ENCODE results near the gene FHOD3. TPM values are rescaled to one million over a fixed set of nuclear protein-coding genes. Genes with fewer than 3 reads are reported as not detected.

Gene FHOD3
- total and polyA plus RNA-seq, 2 experiments from 2014 or later = 2.7 to 8.7 TPM

DNA sequence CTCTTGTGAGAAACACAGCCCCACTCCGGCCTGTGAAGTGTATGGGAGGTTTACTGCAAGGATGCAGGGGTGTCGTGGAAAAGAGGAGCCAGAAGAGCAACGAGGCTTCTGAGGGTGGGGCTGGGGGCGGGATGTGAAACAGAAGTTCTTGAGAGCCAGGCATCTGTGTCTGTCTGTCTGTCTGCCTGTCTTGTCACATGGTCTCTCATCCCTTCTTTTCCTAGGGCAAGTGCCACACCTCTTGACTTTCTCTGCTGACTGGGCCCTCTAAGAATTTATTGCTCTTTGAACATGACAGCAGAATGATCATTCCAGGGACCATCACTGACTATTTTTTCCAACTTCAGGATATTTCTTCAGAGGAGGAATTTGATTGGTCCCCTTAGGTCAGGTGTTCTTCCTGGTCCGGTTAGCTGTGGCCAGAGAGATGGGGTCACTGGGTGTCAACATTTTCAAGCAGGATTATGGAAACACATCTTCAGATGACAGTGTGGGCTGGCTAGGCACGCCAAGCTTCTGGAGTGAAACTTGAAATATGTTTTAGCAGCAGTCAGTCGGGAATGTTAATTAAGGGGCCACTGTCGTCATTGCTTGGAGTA is 131.0 kb downstream of the FHOD3 start:
- Mint-ChIP-seq H3K9me3 (no peaks in the 10 kb centered on the region), H3K27me3 (ENCODE audit: insufficient read depth, low read depth, poor library complexity) (no peaks in the 10 kb centered on the region), H3K36me3 (ENCODE audit: low read depth) (no peaks in the 10 kb centered on the region), H3K4me1 (no peaks in the 10 kb centered on the region), H3K4me3 (no peak overlapping the region), H3K27ac (no peak overlapping the region)
- Histone ChIP-seq H3K27me3 (ENCODE audit: insufficient read depth) (no peaks in the 10 kb centered on the region), H3K9me2 (ENCODE audit: insufficient read depth) (peaks cover 13% of the 10 kb centered on the region), H3K4me1 (ENCODE audit: insufficient read depth) (no peaks in the 10 kb centered on the region), H4K20me1 (replicated peaks; ENCODE audit: insufficient read depth) (no peaks in the 10 kb centered on the region), H3K27ac (ENCODE audit: low read depth) (no peak overlapping the region), H3F3A (replicated peaks; ENCODE audit: low read depth) (no peaks in the 10 kb centered on the region), H3K79me2 (replicated peaks; ENCODE audit: insufficient read depth) (no peaks in the 10 kb centered on the region), H3K4me3 (no peak overlapping the region), H2AFZ (no peak overlapping the region), H3K36me3 (ENCODE audit: insufficient read depth) (no peaks in the 10 kb centered on the region), H3K4me2 (no peak overlapping the region)
- TF ChIP-seq CREB1 (CRISPR knock-in tag; IDR thresholded peaks at IDR 0.05; ENCODE audit: low read depth) (no peak), EZH2 (IDR thresholded peaks at IDR 0.05; ENCODE audit: low read depth, unreplicated experiment) (no peak)
- DNase-seq (ENCODE audit: low spot score) = no peak
- ATAC-seq = no peak

- Histone ChIP-seq H3K9me2 (ENCODE audit: insufficient read depth) (peaks cover 13% of the 10 kb centered on the region), H3K79me2 (replicated peaks; ENCODE audit: insufficient read depth) (no peaks in the 10 kb centered on the region), H3K4me3 (no peak overlapping the region), H3K4me1 (ENCODE audit: insufficient read depth) (no peaks in the 10 kb centered on the region), H3K27me3 (ENCODE audit: insufficient read depth) (no peaks in the 10 kb centered on the region), H3K36me3 (ENCODE audit: insufficient read depth) (no peaks in the 10 kb centered on the region), H2AFZ (no peak overlapping the region), H3F3A (replicated peaks; ENCODE audit: low read depth) (no peaks in the 10 kb centered on the region), H4K20me1 (replicated peaks; ENCODE audit: insufficient read depth) (no peaks in the 10 kb centered on the region), H3K27ac (ENCODE audit: low read depth) (no peak overlapping the region), H3K4me2 (no peak overlapping the region)
- no peak overlapping the region for H3K27ac Mint-ChIP-seq
- TF ChIP-seq CREB1 (CRISPR knock-in tag; IDR thresholded peaks at IDR 0.05; ENCODE audit: low read depth) = no peak
- TF ChIP-seq, protein P1, sequence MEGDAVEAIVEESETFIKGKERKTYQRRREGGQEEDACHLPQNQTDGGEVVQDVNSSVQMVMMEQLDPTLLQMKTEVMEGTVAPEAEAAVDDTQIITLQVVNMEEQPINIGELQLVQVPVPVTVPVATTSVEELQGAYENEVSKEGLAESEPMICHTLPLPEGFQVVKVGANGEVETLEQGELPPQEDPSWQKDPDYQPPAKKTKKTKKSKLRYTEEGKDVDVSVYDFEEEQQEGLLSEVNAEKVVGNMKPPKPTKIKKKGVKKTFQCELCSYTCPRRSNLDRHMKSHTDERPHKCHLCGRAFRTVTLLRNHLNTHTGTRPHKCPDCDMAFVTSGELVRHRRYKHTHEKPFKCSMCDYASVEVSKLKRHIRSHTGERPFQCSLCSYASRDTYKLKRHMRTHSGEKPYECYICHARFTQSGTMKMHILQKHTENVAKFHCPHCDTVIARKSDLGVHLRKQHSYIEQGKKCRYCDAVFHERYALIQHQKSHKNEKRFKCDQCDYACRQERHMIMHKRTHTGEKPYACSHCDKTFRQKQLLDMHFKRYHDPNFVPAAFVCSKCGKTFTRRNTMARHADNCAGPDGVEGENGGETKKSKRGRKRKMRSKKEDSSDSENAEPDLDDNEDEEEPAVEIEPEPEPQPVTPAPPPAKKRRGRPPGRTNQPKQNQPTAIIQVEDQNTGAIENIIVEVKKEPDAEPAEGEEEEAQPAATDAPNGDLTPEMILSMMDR (conservative IDR thresholded peaks at IDR 0.05; ENCODE audit: low read depth in 2 of 2) = no peak
- no peak for TF ChIP-seq ZNF331 (CRISPR knock-in tag; IDR thresholded peaks at IDR 0.05; ENCODE audit: low read depth)
- no peak for TF ChIP-seq EZH2phosphoT487 (IDR thresholded peaks at IDR 0.05; ENCODE audit: unreplicated experiment)
- no peak for TF ChIP-seq JUNB (IDR thresholded peaks at IDR 0.05; ENCODE audit: unreplicated experiment)
- TF ChIP-seq ETS1 (IDR thresholded peaks at IDR 0.05) = no peak
- no peak for TF ChIP-seq POLR2AphosphoS5 (IDR thresholded peaks at IDR 0.05; ENCODE audit: low read depth)
- no peak for TF ChIP-seq ZNF462 (CRISPR knock-in tag; IDR thresholded peaks at IDR 0.05)
- no peaks in the 10 kb centered on the region for H3K9me3 Mint-ChIP-seq
- no peak for DNase-seq (ENCODE audit: low spot score)
- H3K27me3 Mint-ChIP-seq (ENCODE audit: insufficient read depth, low read depth, poor library complexity) = no peaks in the 10 kb centered on the region
- no peaks in the 10 kb centered on the region for H3K36me3 Mint-ChIP-seq (ENCODE audit: low read depth)
- H3K4me3 Mint-ChIP-seq = no peak overlapping the region
- no peaks in the 10 kb centered on the region for H3K4me1 Mint-ChIP-seq
- no peak for ATAC-seq
These were observed 135.5 kb downstream of the FHOD3 start for GRCh38 chr18:36432880-36433555.
